IPS DF 4.7 (cell line): ENCODE results near the gene NXPH4.

Experiments used
- DNase-seq: peaks from one replicate; pipeline ENCODE4 v3.0.0-alpha.2; 2013; ENCODE audit warnings: low spot score; ENCODE audit errors: extremely low read depth

NXPH4 gene

GRCh38 chr12:57203791-57204190, 12.8 kb upstream of the NXPH4 start:
- no peak for DNase-seq

GRCh38 chr12:57204454-57204853, 12.1 kb upstream of the NXPH4 start:
- DNase-seq, result no peak

- no peak for DNase-seq
Observed at GRCh38 chr12:57205186-57205585, 11.4 kb upstream of the NXPH4 start.

GRCh38 chr12:57205931-57206330, 10.7 kb upstream of the NXPH4 start:
- no peak for DNase-seq

- no peak for DNase-seq
Observed at GRCh38 chr12:57207731-57208630, 8.6 kb upstream of the NXPH4 start.

GRCh38 chr12:57208631-57209282, 7.8 kb upstream of the NXPH4 start:
- no peak for DNase-seq

- no peak for DNase-seq
Observed at GRCh38 chr12:57209916-57210315, 6.7 kb upstream of the NXPH4 start.

- DNase-seq, result no peak
Observed at GRCh38 chr12:57210461-57210860, 6.1 kb upstream of the NXPH4 start.

GRCh38 chr12:57210926-57211692, 5.5 kb upstream of the NXPH4 start:
- DNase-seq, result no peak

GRCh38 chr12:57211791-57212700, 4.5 kb upstream of the NXPH4 start:
- DNase-seq, result no peak

- no peak for DNase-seq
Observed at GRCh38 chr12:57212701-57213057, 3.9 kb upstream of the NXPH4 start.

GRCh38 chr12:57213058-57213715, 3.4 kb upstream of the NXPH4 start:
- DNase-seq, result no peak

GRCh38 chr12:57213763-57214397, 2.7 kb upstream of the NXPH4 start:
- DNase-seq, result no peak

- no peak for DNase-seq
Observed at GRCh38 chr12:57214398-57214781, 2.2 kb upstream of the NXPH4 start.

- DNase-seq, result no peak
Observed at GRCh38 chr12:57215065-57215464, 1.5 kb upstream of the NXPH4 start.

- DNase-seq, result no peak
Observed at GRCh38 chr12:57215668-57216013, 953 bp upstream of the NXPH4 start.

- DNase-seq, result no peak
Observed at GRCh38 chr12:57216921-57217879, 606 bp downstream of the NXPH4 start.

- no peak for DNase-seq
Observed at GRCh38 chr12:57218030-57218853, 1.6 kb downstream of the NXPH4 start.
